Activated CD4-positive, alpha-beta T cell treated with anti-CD3 and anti-CD28 coated beads, Interleukin-2, amount 10 ng/mL, durations not matched to agents 7 days and 5 days (primary cell): Measurements from ENCODE around the gene PCSK7. TPM values are rescaled to one million over a fixed set of nuclear protein-coding genes. Genes with fewer than 3 reads are reported as not detected.
"Not testable (repeated sequence)": the region's sequence is repeated elsewhere in the genome, so short reads cannot be mapped to it uniquely, and the experiment has no call there.

Experiments
- CTCF ChIA-PET: fragments of 350-600 bp; sonication (Branson Sonifier 250); formaldehyde crosslinking; loops from one replicate; lab custom pipeline; 2021; ENCODE audit warnings: antibody characterized with exemption; lab: Charles Lee
- POLR2A ChIA-PET: fragments of 350-600 bp; sonication (Branson Sonifier 250); formaldehyde crosslinking; loops from one replicate; lab custom pipeline; 2021; ENCODE audit warnings: antibody characterized with exemption; lab: Charles Lee
- DNase-seq: peaks from one replicate; pipeline ENCODE4 v3.0.0-alpha.2; 2020
- H3K27ac Mint-ChIP-seq: one replicate; pipeline ENCODE4 v1.8.0; 2021; ENCODE audit warnings: mild to moderate bottlenecking, moderate library complexity, mixed read lengths
- H3K27me3 Mint-ChIP-seq: one replicate; pipeline ENCODE4 v1.8.0; 2021; ENCODE audit warnings: mixed read lengths
- H3K36me3 Mint-ChIP-seq: one replicate; pipeline ENCODE4 v1.8.0; 2021; ENCODE audit warnings: low read depth, mixed read lengths
- H3K4me1 Mint-ChIP-seq: one replicate; pipeline ENCODE4 v1.8.0; 2021; ENCODE audit warnings: mixed read lengths
- H3K4me3 Mint-ChIP-seq: one replicate; pipeline ENCODE4 v1.8.0; 2021; ENCODE audit warnings: mild to moderate bottlenecking, moderate library complexity, mixed read lengths
- H3K9me3 Mint-ChIP-seq: one replicate; pipeline ENCODE4 v1.8.0; 2021; ENCODE audit warnings: mixed read lengths
- total RNA-seq, 2 experiments: library from RNA; stranded (reverse); gene quantifications; one replicate each; pipeline ENCODE4 v1.2.3, GENCODE V29; 2021

PCSK7 gene
- total RNA-seq, 2 experiments from 2014 or later, result 187 to 224 TPM

GRCh38 chr11:117219001-117219400 lies 12.9 kb downstream of the PCSK7 start:
- Mint-ChIP-seq H3K27me3 (no peaks in the 10 kb centered on the region), H3K9me3 (no peaks in the 10 kb centered on the region), H3K4me3 (no peak overlapping the region), H3K4me1 (peaks cover 8% of the 10 kb centered on the region), H3K27ac (no peak overlapping the region), H3K36me3 (peaks cover 70% of the 10 kb centered on the region)
- POLR2A ChIA-PET, result no interaction called here
- DNase-seq, result no peak
- CTCF ChIA-PET, result interaction anchor here (1.0 to 1.3 kb wide), 2 partner anchors 9 to 16 kb away, joined by 3 to 4 read pairs; no protein-coding TSS in a partner anchor

DNA sequence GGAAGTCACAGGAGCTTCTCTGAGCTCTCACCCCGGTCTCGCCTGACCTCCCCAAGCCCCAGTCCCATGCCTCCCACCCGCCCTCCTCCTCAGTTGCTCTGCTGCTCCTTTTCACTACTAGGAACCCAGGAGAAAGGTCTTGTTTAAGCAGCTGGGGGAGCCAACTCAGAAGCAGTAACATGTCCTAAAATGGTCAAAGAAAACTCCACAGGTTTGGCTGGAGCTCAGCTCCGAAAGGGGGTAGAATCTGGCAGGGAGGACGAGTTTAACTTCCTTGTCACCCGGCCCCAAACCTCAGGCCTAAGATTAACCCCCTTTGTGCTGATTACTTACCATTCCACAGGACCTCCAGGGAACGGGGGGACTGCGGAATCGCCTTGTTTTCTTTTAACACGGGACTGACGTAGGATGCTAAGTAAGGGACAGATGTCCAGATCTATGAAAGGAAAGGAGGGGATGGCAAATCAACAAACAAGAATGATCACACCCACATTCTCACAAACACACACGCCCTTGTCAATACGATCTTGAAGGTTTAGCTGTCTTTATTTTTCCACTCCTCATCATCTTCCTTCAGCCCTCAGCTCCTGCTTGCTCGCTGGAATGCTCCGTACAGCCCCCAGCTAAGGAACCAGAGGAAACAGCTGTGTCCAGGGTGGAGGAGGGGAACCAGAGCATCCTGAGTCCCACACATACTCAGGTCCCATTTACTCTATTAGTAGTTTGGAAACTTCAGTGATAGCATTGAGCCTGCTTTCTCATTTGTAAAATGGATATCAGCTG lies 13.5 kb downstream of the PCSK7 start:
- no peaks in the 10 kb centered on the region for H3K27me3 Mint-ChIP-seq
- no peaks in the 10 kb centered on the region for H3K9me3 Mint-ChIP-seq
- H3K27ac Mint-ChIP-seq, result no peak overlapping the region
- no peak for DNase-seq
- POLR2A ChIA-PET, result no interaction called here
- no peak overlapping the region for H3K4me3 Mint-ChIP-seq
- CTCF ChIA-PET, result interaction anchor here (0.6 to 1.3 kb wide), 3 partner anchors 9 to 230 kb away, joined by 3 to 4 read pairs (median 4); no protein-coding TSS in a partner anchor
- H3K36me3 Mint-ChIP-seq, result peaks cover 71% of the 10 kb centered on the region
- H3K4me1 Mint-ChIP-seq, result peaks cover 6% of the 10 kb centered on the region

- DNase-seq, result no peak
- no peaks in the 10 kb centered on the region for H3K9me3 Mint-ChIP-seq
- H3K4me3 Mint-ChIP-seq, result no peak overlapping the region
- H3K4me1 Mint-ChIP-seq, result peaks cover 6% of the 10 kb centered on the region
- CTCF ChIA-PET, result interaction anchor here (1.0 to 2.4 kb wide), 2 partner anchors 9 to 37 kb away, joined by 3 to 12 read pairs; no protein-coding TSS in a partner anchor
- peaks cover 74% of the 10 kb centered on the region for H3K36me3 Mint-ChIP-seq
- POLR2A ChIA-PET, result interaction anchor here (0.7 kb wide), 1 partner anchor 110 kb away, joined by 5 read pairs; the partner anchor contains the start of gene CEP164
- H3K27ac Mint-ChIP-seq, result no peak overlapping the region
- H3K27me3 Mint-ChIP-seq, result no peaks in the 10 kb centered on the region
Observed at GRCh38 chr11:117217141-117218084, 14.5 kb downstream of the PCSK7 start.

DNA sequence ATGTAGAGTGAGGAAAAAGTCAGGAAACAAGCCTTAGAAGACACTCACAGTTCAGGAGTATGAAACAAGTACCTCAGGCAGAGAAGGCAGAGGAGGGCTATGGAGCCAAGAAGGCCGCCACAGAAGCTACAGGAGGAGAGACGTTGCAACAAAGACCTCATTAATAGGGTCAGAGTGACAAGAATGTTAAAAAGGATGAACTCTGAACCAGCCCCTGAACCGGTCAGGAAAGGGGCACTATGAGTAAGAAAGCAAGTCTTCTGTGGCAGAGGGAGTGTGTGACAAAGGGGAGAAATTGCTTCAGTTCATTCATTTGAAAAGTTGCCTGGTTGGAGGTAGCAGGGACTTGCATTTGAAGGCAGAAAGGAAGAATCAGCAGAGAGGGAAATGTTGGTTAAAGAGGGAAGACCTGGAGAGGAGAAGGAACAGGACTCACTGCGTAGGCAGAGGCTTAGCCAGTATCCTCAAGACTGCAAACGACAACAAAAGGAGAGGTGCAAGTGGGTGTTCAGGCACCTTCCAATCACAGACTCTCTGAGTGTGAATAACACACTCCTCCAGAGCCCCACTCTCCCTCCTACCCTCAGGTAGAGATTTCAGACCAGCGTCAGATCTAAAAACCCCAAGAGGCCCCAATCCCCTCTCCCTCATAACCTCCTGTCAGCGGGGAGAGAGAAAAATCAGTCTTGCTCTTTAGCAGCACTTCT lies 17.3 kb downstream of the PCSK7 start:
- no peak for DNase-seq
- ChIA-PET POLR2A (interaction anchor here (0.7 kb wide), 1 partner anchor 48 kb away, joined by 5 read pairs; no protein-coding TSS in a partner anchor), CTCF (interaction anchor here (1.4 kb wide), 1 partner anchor 12 kb away, joined by 5 read pairs; no protein-coding TSS in a partner anchor)
- Mint-ChIP-seq H3K36me3 (peaks cover 73% of the 10 kb centered on the region), H3K4me3 (no peak overlapping the region), H3K9me3 (no peaks in the 10 kb centered on the region), H3K27ac (no peak overlapping the region), H3K4me1 (peaks cover 5% of the 10 kb centered on the region), H3K27me3 (no peaks in the 10 kb centered on the region)

DNA sequence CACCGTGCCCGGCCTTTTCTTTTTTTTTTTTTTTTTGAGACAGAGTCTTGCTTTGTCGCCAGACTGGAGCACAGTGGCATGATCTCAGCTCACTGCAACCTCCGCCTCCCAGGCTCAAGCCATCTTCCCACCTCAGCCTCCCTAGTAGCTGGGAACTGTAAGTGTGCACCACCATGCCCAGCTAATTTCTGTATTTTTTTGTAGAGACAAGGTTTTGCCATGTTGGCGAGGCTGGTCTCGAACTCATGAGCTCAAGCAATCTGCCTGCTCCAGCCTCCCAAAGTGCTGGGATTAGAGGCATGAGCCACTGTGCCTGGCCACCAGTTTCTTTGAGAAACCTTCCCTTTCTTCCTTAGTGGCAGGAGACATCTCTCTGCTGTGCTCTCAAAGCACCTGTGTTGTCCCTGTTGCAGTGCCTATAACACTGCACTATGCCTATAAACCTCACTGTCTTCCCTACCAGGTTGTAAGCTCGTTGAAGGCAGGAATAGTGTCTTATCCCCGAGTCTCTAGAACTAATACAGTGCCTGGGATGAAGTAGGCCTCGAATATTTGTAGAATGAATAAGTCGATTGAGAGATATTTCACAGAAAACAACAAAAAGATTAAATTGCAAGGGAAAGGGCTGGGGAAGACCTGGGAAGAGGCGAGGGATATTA lies 19.0 kb downstream of the PCSK7 start:
- peaks cover 60% of the 10 kb centered on the region for H3K36me3 Mint-ChIP-seq
- DNase-seq, result no peak
- no peaks in the 10 kb centered on the region for H3K27me3 Mint-ChIP-seq
- CTCF ChIA-PET, result interaction anchor here (0.9 to 1.7 kb wide), 2 partner anchors 18 to 35 kb away, joined by 3 to 4 read pairs; no protein-coding TSS in a partner anchor
- POLR2A ChIA-PET, result no interaction called here
- H3K9me3 Mint-ChIP-seq, result no peaks in the 10 kb centered on the region
- H3K4me3 Mint-ChIP-seq, result no peak overlapping the region
- H3K4me1 Mint-ChIP-seq, result no peaks in the 10 kb centered on the region
- no peak overlapping the region for H3K27ac Mint-ChIP-seq

DNA sequence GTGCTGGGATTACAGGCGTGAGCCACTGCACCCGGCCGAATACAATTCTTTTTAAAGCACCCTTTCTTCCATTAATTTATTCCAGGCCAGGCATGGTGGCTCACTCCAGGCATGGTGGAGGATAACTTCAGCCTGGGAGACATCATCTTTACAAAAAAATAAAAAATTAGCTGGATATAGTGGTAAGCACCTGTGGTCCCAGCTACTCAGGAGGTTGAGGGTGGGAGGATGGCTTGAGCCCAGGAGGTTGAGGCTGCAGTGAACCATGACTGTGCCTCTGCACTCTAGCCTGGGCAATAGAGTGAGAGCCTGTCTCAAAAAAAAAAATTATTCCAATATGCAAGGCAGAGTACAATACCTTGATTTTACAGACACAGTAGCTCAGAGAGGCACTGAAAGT lies 21.3 kb downstream of the PCSK7 start:
- Mint-ChIP-seq H3K4me1 (no peaks in the 10 kb centered on the region), H3K36me3 (peaks cover 45% of the 10 kb centered on the region), H3K27ac (no peak overlapping the region), H3K27me3 (no peaks in the 10 kb centered on the region), H3K4me3 (no peak overlapping the region), H3K9me3 (no peaks in the 10 kb centered on the region)
- DNase-seq, result no peak
- CTCF ChIA-PET, result interaction anchor here (0.7 to 1.4 kb wide), 4 partner anchors 10 to 38 kb away, joined by 3 to 6 read pairs (median 4); no protein-coding TSS in a partner anchor
- POLR2A ChIA-PET, result no interaction called here

- peaks cover 48% of the 10 kb centered on the region for H3K36me3 Mint-ChIP-seq
- H3K9me3 Mint-ChIP-seq, H3K4me3 Mint-ChIP-seq, H3K4me1 Mint-ChIP-seq, POLR2A ChIA-PET, DNase-seq, H3K27me3 Mint-ChIP-seq: not testable (repeated sequence)
- H3K27ac Mint-ChIP-seq, result peak overlapping the region; percentile 36
- CTCF ChIA-PET, result interaction anchor here (0.6 to 1.0 kb wide), 2 partner anchors 17 to 24 kb away, joined by 3 to 6 read pairs; no protein-coding TSS in a partner anchor
Observed at GRCh38 chr11:117209351-117210125, 22.3 kb downstream of the PCSK7 start.

GRCh38 chr11:117208710-117209109 lies 23.2 kb downstream of the PCSK7 start:
- H3K9me3 Mint-ChIP-seq, CTCF ChIA-PET, DNase-seq, H3K4me1 Mint-ChIP-seq, H3K4me3 Mint-ChIP-seq, H3K27ac Mint-ChIP-seq, H3K27me3 Mint-ChIP-seq, POLR2A ChIA-PET: not testable (repeated sequence)
- peaks cover 46% of the 10 kb centered on the region for H3K36me3 Mint-ChIP-seq

- POLR2A ChIA-PET, DNase-seq, H3K27ac Mint-ChIP-seq, H3K4me3 Mint-ChIP-seq, H3K27me3 Mint-ChIP-seq, H3K9me3 Mint-ChIP-seq, CTCF ChIA-PET, H3K4me1 Mint-ChIP-seq: not testable (repeated sequence)
- peaks cover 43% of the 10 kb centered on the region for H3K36me3 Mint-ChIP-seq
Observed at GRCh38 chr11:117207481-117207880, 24.4 kb downstream of the PCSK7 start.

DNA sequence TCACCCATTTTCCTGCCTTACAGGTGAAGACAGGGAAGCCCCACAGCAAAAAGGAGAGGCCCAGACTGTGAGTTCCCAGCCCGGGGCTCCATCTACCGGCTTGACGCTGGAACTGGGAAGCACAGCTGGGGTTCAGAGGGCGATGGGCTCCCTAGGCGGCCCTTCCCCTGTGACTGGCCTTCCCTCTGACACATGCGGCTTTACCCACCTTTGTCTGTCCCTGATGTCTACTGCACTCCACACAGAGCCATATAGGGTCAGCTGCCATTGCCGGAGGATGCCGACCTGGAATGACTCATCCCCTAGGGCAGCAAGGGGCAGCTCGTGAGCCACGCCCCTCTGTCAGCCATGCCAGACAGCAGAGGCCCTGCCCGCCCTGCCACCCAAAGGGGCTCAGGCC lies 25.0 kb downstream of the PCSK7 start:
- H3K27ac Mint-ChIP-seq, CTCF ChIA-PET, H3K4me1 Mint-ChIP-seq, DNase-seq, H3K27me3 Mint-ChIP-seq, H3K9me3 Mint-ChIP-seq, POLR2A ChIA-PET, H3K4me3 Mint-ChIP-seq: not testable (repeated sequence)
- H3K36me3 Mint-ChIP-seq, result peaks cover 40% of the 10 kb centered on the region

GRCh38 chr11:117206111-117206510 lies 25.8 kb downstream of the PCSK7 start:
- H3K27ac Mint-ChIP-seq, H3K4me3 Mint-ChIP-seq, H3K4me1 Mint-ChIP-seq, DNase-seq, CTCF ChIA-PET, POLR2A ChIA-PET, H3K9me3 Mint-ChIP-seq, H3K27me3 Mint-ChIP-seq: not testable (repeated sequence)
- peaks cover 34% of the 10 kb centered on the region for H3K36me3 Mint-ChIP-seq
